Renal pelvis (tissue), 4 donors: Measurements from ENCODE around the gene KCNF1. TPM values are rescaled to one million over a fixed set of nuclear protein-coding genes. Genes with fewer than 3 reads are reported as not detected.

ENCODE experiments used
- DNase-seq: peaks from one replicate; pipeline ENCODE4 v3.0.0-alpha.2; 2013
- polyA plus RNA-seq, 3 donors: library from polyadenylated mRNA; unstranded; fragments of 120-200 nt; gene quantifications; one replicate each; pipeline ENCODE4 v1.2.1, GENCODE V29; 2013; ENCODE audit not compliant: insufficient read length in 3 of 3

The KCNF1 gene
- polyA plus RNA-seq, 3 donors = 1.3 to 1.8 (median 1.6) TPM

- no peak for DNase-seq
Observed at GRCh38 chr2:10879624-10880585, 31.8 kb upstream of the KCNF1 start.

GRCh38 chr2:10880586-10881321, 31.0 kb upstream of the KCNF1 start:
- DNase-seq = no peak

DNA sequence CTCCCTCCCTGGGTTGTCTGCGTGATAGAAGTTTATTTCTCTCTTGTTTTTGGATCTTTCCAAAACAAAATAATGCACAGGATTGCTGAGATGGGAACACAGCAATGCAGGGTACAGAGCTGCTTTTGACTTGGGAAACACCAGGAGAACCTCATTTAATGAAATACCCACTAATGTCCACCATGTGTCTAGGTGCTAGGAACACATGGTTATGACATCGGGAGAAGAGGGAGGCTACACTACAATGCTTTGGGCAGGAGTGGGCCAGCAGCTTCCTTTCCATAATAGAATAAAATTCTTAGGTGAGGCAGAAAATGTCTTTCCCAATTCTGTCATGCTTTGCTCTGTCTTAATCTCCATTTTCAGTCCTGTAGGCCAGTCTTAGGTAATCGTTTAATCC, 29.2 kb upstream of the KCNF1 start:
- DNase-seq = no peak

- no peak for DNase-seq
Observed at GRCh38 chr2:10883066-10883465, 28.7 kb upstream of the KCNF1 start.

- peak; percentile 28 for DNase-seq
Observed at GRCh38 chr2:10883801-10884478, 27.8 kb upstream of the KCNF1 start.

- peak; percentile 22 for DNase-seq
Observed at GRCh38 chr2:10884574-10884975, 27.2 kb upstream of the KCNF1 start.

- no peak for DNase-seq
Observed at GRCh38 chr2:10885094-10885860, 26.5 kb upstream of the KCNF1 start.

- no peak for DNase-seq
Observed at GRCh38 chr2:10887476-10887875, 24.3 kb upstream of the KCNF1 start.

DNA sequence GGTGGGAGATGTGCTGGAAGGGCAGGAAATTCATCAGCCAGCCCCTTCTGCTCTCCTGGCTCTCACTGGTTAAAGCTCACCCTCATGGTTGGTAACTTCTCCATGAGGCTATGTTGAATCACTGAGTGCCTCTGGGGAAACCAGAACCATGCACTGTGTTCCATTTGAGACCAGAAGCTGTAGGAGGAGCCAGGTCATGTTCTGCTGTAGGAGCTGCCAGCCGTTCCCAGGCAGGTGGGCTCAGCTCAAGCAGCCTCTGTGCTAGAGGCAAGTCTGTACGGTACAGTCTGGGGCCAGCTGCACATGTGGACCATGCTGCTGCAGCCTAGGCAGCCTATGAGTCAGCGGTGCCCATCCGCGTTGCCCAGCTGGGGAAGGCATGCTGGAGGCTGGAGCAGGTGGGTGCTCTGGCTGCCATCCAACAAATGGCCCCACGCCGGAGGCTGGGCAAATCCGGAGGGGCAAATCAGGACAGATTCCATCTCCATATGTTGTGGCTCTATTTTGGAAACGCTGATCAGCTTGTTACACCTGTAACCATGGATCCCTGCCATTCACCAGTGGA, 22.0 kb upstream of the KCNF1 start:
- peak; percentile 28 for DNase-seq

- no peak for DNase-seq
Observed at GRCh38 chr2:10890706-10891270, 20.9 kb upstream of the KCNF1 start.

DNA sequence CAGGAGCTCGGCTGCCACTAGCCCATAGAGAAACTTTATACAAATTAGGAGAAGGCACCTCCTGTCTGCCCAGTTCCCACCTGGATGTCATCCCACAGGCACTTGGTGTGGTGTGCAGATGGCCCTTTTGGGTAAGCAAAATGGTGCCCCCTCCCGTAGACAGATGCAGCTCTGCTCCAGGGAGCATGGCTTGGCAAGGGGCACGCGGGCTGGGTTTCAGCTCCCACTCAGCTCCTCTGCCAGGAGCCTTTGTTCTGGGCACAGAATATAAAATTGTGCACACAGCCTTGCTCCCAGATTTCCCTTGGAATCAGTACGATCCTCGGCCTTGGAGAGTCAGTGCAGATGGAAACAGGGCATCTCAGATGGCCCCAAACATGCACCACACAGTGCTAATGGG, 20.3 kb upstream of the KCNF1 start:
- DNase-seq = no peak

GRCh38 chr2:10891848-10892247, 19.9 kb upstream of the KCNF1 start:
- DNase-seq = no peak

DNA sequence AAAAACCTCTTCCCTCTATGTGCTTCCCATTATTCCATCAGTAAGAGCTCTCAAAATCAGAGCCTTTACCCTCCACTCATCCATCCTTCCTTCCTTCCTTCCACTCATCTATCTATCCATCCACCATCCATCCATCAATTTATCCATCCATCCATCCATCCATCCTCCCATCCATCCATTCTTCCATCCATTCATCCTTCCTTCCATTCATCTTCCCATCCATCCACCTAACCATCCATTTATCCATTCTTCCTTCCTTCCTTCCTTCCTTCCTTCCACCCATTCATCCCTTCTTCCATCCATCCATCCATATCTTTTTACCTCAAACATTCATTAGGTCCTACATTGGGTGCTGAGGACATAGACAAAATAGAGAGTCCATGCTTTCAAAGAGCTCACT, 19.4 kb upstream of the KCNF1 start:
- DNase-seq = no peak

DNA sequence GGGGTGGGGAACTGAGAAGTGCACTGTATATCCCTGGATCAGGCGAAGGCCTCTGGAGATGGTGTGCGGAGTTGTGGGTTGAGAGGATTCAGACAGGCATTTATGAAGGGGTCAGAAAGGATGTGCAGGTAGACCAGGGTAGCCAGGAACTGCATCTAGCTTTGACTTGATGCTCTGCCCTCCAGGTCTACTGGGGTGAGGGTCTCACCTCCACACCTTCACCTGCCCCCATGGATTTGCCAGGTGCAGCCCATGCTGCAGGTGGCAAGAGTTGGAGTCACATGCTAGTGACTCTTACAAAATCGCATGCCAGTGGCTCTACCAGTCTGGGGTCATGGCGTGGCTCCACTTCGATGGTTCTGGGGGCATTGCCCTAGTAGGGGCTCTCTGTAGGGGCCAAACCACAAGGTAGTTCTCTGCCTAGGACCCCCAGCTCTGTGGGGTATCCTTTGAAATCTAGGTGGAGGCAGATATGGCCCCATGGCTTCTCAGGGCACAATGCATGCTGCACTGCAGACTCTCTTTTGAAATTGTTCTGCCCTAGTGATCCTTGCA, 18.9 kb upstream of the KCNF1 start:
- no peak for DNase-seq

DNA sequence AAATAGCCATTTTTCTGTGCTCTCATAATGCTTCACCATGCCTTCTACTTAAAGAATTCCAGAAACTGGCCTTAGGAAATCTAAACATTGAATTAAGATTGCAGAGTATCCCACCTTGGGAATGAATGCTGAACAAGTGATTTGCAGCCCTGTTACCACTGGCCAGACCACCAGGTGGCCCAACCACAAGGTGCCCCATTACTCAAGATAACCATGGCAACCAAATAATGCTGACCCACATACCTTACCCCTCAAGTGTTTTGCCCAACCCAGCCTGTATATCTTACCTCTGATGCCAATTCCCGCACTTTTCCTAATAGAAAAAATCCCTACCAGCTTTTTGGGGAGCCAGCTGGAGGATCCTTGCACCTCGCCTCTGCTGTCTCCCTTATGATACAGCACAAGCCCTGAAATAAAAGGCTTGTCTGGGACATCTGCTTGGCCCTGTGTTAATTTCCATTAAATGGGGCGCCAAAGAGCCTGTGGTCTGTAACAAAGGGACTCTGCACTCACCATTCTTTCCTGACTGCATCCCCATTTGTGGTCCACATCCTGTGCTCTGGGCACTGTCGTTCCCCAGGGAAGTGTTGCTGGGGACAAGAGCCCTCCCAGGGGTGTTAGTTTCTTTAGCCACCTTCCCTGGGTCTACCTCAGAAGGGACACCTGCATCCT, 17.3 kb upstream of the KCNF1 start:
- no peak for DNase-seq

DNA sequence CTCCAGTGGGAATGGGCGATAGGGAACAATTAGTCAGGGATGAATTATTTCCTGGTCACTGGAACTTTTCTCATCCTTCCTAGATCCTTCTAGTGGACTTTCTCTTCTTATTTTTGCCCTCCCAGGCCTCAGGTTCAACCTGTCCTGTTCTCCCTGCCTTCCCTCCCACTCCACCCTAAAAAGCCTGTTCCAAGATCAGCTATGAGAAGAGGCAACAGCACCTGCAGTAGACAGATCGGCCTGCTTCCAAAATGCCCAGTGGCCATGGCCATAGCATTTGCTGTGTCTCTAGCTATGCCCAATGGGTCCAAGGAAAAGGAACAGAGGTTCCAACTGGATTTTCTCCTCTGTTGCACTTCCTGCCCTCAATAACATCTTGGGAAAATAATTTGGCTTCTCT, 16.5 kb upstream of the KCNF1 start:
- DNase-seq = no peak

- no peak for DNase-seq
Observed at GRCh38 chr2:10897956-10898355, 13.8 kb upstream of the KCNF1 start.

- no peak for DNase-seq
Observed at GRCh38 chr2:10900216-10901109, 11.3 kb upstream of the KCNF1 start.
